GM23338 (cell line): ENCODE results near the gene MAGOHB. TPM values are rescaled to one million over a fixed set of nuclear protein-coding genes. Genes with fewer than 3 reads are reported as not detected.

Experiments
- ATAC-seq: fragments of 200-7000 bp; cut with Tn5 transposase; 3 replicates; pipeline ENCODE4 v1.9.1; 2020
- DNase-seq: peaks from one replicate; pipeline ENCODE4 v3.0.0-alpha.2; 2015; ENCODE audit warnings: low spot score
- H2AFZ ChIP-seq: fragments of 200-600 bp; sonication (generic); 2 replicates; pipeline ENCODE4 v1.8.0; 2016; ENCODE audit warnings: antibody characterized with exemption, mild to moderate bottlenecking, moderate library complexity
- H3F3A ChIP-seq: fragments of 200-600 bp; sonication (generic); replicated peaks from 2 replicates; pipeline ENCODE4 v1.8.0; 2017; ENCODE audit warnings: antibody characterized with exemption, mixed run types, low read depth
- H3K27ac ChIP-seq: fragments of 200-600 bp; sonication (generic); 2 replicates; pipeline ENCODE4 v1.6.1; 2016; ENCODE audit warnings: low read depth
- H3K27me3 ChIP-seq: fragments of 200-600 bp; sonication (generic); 2 replicates; pipeline ENCODE4 v1.8.0; 2016; ENCODE audit warnings: mild to moderate bottlenecking, mixed run types, moderate library complexity; ENCODE audit not compliant: insufficient read depth
- H3K36me3 ChIP-seq: fragments of 200-600 bp; sonication (generic); 2 replicates; pipeline ENCODE4 v1.8.0; 2016; ENCODE audit warnings: mild to moderate bottlenecking; ENCODE audit not compliant: insufficient read depth
- H3K4me1 ChIP-seq: fragments of 200-600 bp; sonication (generic); 2 replicates; pipeline ENCODE4 v1.8.0; 2016; ENCODE audit warnings: mild to moderate bottlenecking, moderate library complexity; ENCODE audit not compliant: insufficient read depth
- H3K4me2 ChIP-seq: fragments of 200-600 bp; sonication (generic); 2 replicates; pipeline ENCODE4 v1.7.1; 2017; ENCODE audit warnings: mixed run types
- H3K4me3 ChIP-seq: fragments of 200-600 bp; sonication (generic); 2 replicates; pipeline ENCODE4 v1.6.1; 2016; ENCODE audit warnings: mixed run types
- H3K79me2 ChIP-seq: fragments of 200-600 bp; sonication (generic); replicated peaks from 2 replicates; pipeline ENCODE4 v1.8.0; 2017; ENCODE audit warnings: mild to moderate bottlenecking; ENCODE audit not compliant: insufficient read depth
- H3K9me2 ChIP-seq: fragments of 200-600 bp; sonication (generic); 2 replicates; pipeline ENCODE4 v1.8.0; 2017; ENCODE audit not compliant: insufficient read depth
- H4K20me1 ChIP-seq: fragments of 200-600 bp; sonication (generic); replicated peaks from 2 replicates; pipeline ENCODE4 v1.8.0; 2017; ENCODE audit warnings: mild to moderate bottlenecking; ENCODE audit not compliant: insufficient read depth
- H3K27ac Mint-ChIP-seq: 2 replicates; pipeline ENCODE4 v1.8.0; 2020; ENCODE audit warnings: inconsistent platforms, mild to moderate bottlenecking, moderate library complexity, mixed read lengths
- H3K27me3 Mint-ChIP-seq: 3 replicates; pipeline ENCODE4 v1.8.0; 2022; ENCODE audit warnings: low read depth, mild to moderate bottlenecking, moderate library complexity, mixed read lengths, inconsistent platforms; ENCODE audit not compliant: insufficient read depth, poor library complexity
- H3K36me3 Mint-ChIP-seq: 3 replicates; pipeline ENCODE4 v1.8.0; 2021; ENCODE audit warnings: low read depth, mild to moderate bottlenecking, inconsistent platforms, moderate library complexity, mixed read lengths
- H3K4me1 Mint-ChIP-seq: 3 replicates; pipeline ENCODE4 v1.8.0; 2020; ENCODE audit warnings: mild to moderate bottlenecking, inconsistent platforms, mixed read lengths
- H3K4me3 Mint-ChIP-seq: 3 replicates; pipeline ENCODE4 v1.8.0; 2021; ENCODE audit warnings: moderate library complexity, mild to moderate bottlenecking, inconsistent platforms, mixed read lengths
- H3K9me3 Mint-ChIP-seq: 3 replicates; pipeline ENCODE4 v1.8.0; 2020; ENCODE audit warnings: moderate library complexity, mild to moderate bottlenecking, inconsistent platforms, mixed read lengths
- CREB1 ChIP-seq: fragments of 250-450 bp; sonication (Bioruptor Pico); IDR thresholded peaks from 2 replicates; pipeline ENCODE4 v1.5.0; 2020; ENCODE audit warnings: low read depth, mild to moderate bottlenecking, moderate library complexity
- CTCF ChIP-seq, 2 experiments: fragments of 200-600 bp in 1 of 2; sonication (generic) in 1 of 2; conservative IDR thresholded peaks; 2 replicates each; pipeline versions ENCODE4 v1.5.1 to v1.6.1; 2016 to 2017; ENCODE audit warnings: antibody characterized with exemption in 2 of 2, low read depth in 2 of 2, mild to moderate bottlenecking in 2 of 2, moderate library complexity in 1 of 2
- JUNB ChIP-seq: IDR thresholded peaks from one replicate; pipeline ENCODE4 v1.6.1; 2016; ENCODE audit warnings: antibody characterized with exemption; ENCODE audit not compliant: unreplicated experiment
- NANOG ChIP-seq: IDR thresholded peaks from 2 replicates; pipeline ENCODE4 v1.6.1; 2016; ENCODE audit warnings: antibody characterized with exemption, borderline replicate concordance
- POLR2AphosphoS5 ChIP-seq: IDR thresholded peaks from 2 replicates; pipeline ENCODE4 v1.6.1; 2016; ENCODE audit warnings: antibody characterized with exemption, low read depth
- ZNF114 ChIP-seq: fragments of 250-450 bp; sonication (Bioruptor Pico); IDR thresholded peaks from 2 replicates; pipeline ENCODE4 v1.5.0; 2020; ENCODE audit warnings: mild to moderate bottlenecking, moderate library complexity
- ZNF331 ChIP-seq: fragments of 250-450 bp; sonication (Bioruptor Pico); IDR thresholded peaks from 2 replicates; pipeline ENCODE4 v1.5.0; 2020; ENCODE audit warnings: low read depth, mild to moderate bottlenecking, moderate library complexity
- polyA plus RNA-seq: library from polyadenylated mRNA; unstranded; fragments of >200 nt; fragmentation: Nextera tagmentation; extraction: Ambion mirVana; gene quantifications from 2 replicates; pipeline ENCODE4 v1.2.1, GENCODE V29; 2016
- total RNA-seq: library from RNA; depleted of rRNA; stranded (reverse); fragments of >200 nt; shearing (Covaris generic); gene quantifications from 2 replicates; pipeline ENCODE4 v1.2.3, GENCODE V29; 2014
- TF ChIP-seq, protein P1 (sequence below): IDR thresholded peaks from one replicate; pipeline ENCODE4 v1.6.1; 2018; ENCODE audit warnings: antibody characterized with exemption; ENCODE audit not compliant: unreplicated experiment

MAGOHB gene
- total and polyA plus RNA-seq, 2 experiments from 2014 or later = 38.5 to 175 TPM

DNA sequence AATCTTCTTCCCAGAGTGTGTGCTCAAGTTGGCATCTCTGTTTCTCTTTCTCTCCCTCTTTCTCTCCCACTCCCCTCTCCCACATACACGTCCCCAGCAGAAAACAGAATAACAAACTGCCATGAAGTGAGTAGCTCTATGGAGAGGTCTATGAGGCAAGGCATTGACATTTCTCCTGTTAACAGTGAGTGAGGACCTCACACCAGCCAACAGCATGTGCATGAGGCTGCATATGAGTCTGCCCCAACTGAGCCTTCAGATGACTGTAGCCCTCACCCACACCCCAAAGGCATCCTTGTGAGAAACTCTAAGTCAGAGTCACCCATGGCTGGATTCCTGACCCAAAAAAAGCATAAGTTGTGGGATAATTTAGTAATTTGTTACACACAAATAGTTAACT is 50.4 kb downstream of the MAGOHB start (continued):
- TF ChIP-seq CTCF (conservative IDR thresholded peaks at IDR 0.05; ENCODE audit: low read depth in 2 of 2) = no peak
- TF ChIP-seq, protein P1, sequence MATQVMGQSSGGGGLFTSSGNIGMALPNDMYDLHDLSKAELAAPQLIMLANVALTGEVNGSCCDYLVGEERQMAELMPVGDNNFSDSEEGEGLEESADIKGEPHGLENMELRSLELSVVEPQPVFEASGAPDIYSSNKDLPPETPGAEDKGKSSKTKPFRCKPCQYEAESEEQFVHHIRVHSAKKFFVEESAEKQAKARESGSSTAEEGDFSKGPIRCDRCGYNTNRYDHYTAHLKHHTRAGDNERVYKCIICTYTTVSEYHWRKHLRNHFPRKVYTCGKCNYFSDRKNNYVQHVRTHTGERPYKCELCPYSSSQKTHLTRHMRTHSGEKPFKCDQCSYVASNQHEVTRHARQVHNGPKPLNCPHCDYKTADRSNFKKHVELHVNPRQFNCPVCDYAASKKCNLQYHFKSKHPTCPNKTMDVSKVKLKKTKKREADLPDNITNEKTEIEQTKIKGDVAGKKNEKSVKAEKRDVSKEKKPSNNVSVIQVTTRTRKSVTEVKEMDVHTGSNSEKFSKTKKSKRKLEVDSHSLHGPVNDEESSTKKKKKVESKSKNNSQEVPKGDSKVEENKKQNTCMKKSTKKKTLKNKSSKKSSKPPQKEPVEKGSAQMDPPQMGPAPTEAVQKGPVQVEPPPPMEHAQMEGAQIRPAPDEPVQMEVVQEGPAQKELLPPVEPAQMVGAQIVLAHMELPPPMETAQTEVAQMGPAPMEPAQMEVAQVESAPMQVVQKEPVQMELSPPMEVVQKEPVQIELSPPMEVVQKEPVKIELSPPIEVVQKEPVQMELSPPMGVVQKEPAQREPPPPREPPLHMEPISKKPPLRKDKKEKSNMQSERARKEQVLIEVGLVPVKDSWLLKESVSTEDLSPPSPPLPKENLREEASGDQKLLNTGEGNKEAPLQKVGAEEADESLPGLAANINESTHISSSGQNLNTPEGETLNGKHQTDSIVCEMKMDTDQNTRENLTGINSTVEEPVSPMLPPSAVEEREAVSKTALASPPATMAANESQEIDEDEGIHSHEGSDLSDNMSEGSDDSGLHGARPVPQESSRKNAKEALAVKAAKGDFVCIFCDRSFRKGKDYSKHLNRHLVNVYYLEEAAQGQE = no peak
- TF ChIP-seq POLR2AphosphoS5 = no peak

DNA sequence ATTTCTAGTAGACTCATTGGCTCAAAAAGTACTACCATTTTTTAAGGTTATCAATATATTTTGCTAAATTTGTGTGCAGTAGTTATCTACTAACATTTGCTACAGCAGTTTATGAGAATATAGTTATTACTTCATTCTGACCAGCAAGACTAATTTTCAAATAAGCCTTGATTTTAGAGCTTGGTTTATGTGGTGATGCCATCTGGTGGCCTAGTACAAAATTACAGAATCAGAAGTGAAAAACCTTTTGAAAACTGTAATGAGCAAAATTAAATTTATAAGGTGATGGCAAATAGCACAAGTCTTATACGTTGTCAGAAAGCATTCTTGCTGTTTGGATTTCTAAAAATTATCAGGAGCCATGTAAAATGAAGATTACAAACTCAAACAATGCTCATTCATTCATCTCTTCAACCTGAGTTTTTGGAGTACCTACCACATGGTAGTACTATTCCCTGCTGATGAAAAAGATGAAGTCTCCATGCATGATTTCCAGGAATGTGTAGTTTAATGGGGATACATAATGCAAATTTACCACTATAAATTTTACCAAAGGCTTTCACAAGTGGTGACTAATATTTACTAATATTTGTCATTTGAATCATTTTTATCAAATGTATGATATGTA is 51.0 kb downstream of the MAGOHB start:
- Histone ChIP-seq H3K4me2 (no peak overlapping the region), H2AFZ (no peak overlapping the region), H3K9me2 (no peaks in the 10 kb centered on the region), H3K27me3 (no peaks in the 10 kb centered on the region), H3K79me2 (no peaks in the 10 kb centered on the region), H3K4me1 (0 out of 2 replicates have a peak, but pooled peaks cover 6% of the 10 kb centered on the region), H3K4me3 (no peak overlapping the region), H3K27ac (no peak overlapping the region), H3K36me3 (no peaks in the 10 kb centered on the region), H3F3A (no peaks in the 10 kb centered on the region), H4K20me1 (no peaks in the 10 kb centered on the region)
- DNase-seq (peak; percentile 44), ATAC-seq (no peak)
- no peak overlapping the region for H3K27ac Mint-ChIP-seq
- no peaks in the 10 kb centered on the region for H3K36me3 Mint-ChIP-seq
- no peak for TF ChIP-seq CREB1
- TF ChIP-seq JUNB = no peak
- TF ChIP-seq ZNF114 = no peak
- TF ChIP-seq, protein P1 = no peak
- no peak for TF ChIP-seq NANOG
- TF ChIP-seq POLR2AphosphoS5 = no peak
- TF ChIP-seq ZNF331 (CRISPR knock-in tag) = no peak
- peak; percentile 66 to 88 for TF ChIP-seq CTCF (conservative IDR thresholded peaks at IDR 0.05; ENCODE audit: low read depth in 2 of 2)
- no peak overlapping the region for H3K4me3 Mint-ChIP-seq
- H3K4me1 Mint-ChIP-seq = peaks cover 5% of the 10 kb centered on the region; the same call in 2 of the 3 replicates
- H3K27me3 Mint-ChIP-seq = peaks cover 2% of the 10 kb centered on the region
- no peaks in the 10 kb centered on the region for H3K9me3 Mint-ChIP-seq
